Gastroesophageal sphincter (tissue), 3 donors: Measurements from ENCODE around the gene SCN11A.

Source experiments
- POLR2A ChIP-seq, 2 donors: fragments of 450-650 bp; IDR thresholded peaks; one replicate each; pipeline ENCODE4 v1.6.1; 2017; ENCODE audit warnings: antibody characterized with exemption in 2 of 2, mild to moderate bottlenecking in 2 of 2, moderate library complexity in 1 of 2
- TF ChIP-seq, protein P1 (sequence below), 4 experiments: fragments of 200-600 bp in 2 of 4; fragments of 450-650 bp in 2 of 4; sonication (generic) in 1 of 4; IDR thresholded peaks; one replicate each; pipeline ENCODE4 v1.5.1; 2017 to 2019; ENCODE audit warnings: antibody characterized with exemption in 4 of 4, mild to moderate bottlenecking in 2 of 4, moderate library complexity in 2 of 4

DNA sequence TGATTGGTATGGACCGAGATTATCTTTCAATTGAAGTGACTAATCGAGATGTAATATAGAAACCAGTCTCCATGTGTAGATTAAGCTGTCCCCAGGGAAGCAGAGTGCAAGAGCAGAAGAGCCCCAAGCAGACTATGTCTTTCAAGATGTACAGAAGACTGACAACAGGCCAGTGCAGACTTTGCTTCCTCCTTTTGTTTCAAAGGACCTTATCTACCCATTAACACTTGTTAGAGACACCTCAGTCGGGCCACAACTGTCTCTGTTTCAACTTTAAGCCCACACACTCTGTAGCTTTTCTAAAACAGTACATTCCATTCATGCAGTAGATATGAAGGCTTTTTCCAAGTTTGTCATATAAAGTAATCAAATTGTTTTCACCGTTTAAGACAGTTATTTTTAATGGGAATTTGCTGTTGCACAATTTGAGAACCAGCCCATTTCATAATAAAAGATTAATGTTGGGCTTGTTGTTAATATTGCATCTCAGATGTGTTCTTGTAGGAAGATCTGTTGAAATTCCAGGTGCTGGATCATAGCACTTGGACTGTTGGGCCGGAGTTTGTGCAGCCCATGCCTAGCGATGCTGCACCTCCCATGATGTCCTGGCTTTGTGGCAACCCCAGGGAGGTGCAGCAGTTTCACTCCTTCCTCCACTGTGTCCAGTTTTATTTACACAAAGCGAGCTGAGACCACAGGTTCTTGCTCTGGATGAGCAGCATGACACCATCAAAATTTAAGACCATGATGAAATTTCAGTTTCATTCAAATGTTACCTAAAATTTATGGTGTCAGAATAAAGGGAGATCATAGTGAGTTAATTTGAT is 43.3 kb upstream of the SCN11A start:
- TF ChIP-seq, protein P1, sequence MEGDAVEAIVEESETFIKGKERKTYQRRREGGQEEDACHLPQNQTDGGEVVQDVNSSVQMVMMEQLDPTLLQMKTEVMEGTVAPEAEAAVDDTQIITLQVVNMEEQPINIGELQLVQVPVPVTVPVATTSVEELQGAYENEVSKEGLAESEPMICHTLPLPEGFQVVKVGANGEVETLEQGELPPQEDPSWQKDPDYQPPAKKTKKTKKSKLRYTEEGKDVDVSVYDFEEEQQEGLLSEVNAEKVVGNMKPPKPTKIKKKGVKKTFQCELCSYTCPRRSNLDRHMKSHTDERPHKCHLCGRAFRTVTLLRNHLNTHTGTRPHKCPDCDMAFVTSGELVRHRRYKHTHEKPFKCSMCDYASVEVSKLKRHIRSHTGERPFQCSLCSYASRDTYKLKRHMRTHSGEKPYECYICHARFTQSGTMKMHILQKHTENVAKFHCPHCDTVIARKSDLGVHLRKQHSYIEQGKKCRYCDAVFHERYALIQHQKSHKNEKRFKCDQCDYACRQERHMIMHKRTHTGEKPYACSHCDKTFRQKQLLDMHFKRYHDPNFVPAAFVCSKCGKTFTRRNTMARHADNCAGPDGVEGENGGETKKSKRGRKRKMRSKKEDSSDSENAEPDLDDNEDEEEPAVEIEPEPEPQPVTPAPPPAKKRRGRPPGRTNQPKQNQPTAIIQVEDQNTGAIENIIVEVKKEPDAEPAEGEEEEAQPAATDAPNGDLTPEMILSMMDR (IDR thresholded peaks at IDR 0.05), result no peak
- no peak for TF ChIP-seq POLR2A (IDR thresholded peaks at IDR 0.05)
